ENCODE results near the gene M6PR.
"Not testable (repeated sequence)": the region's sequence is repeated elsewhere in the genome, so short reads cannot be mapped to it uniquely, and the experiment has no call there.

M6PR gene

GRCh38 chr12:8911606-8912268 is 37.7 kb downstream of the M6PR start:
- DNase-seq: no peak

- DNase-seq: no peak
These were observed 39.7 kb downstream of the M6PR start for GRCh38 chr12:8909752-8910151.

- no peak for DNase-seq
These were observed 41.9 kb downstream of the M6PR start for GRCh38 chr12:8907513-8907912.

- DNase-seq: no peak
These were observed 42.9 kb downstream of the M6PR start for GRCh38 chr12:8906266-8907180.

GRCh38 chr12:8905546-8905945 is 43.9 kb downstream of the M6PR start:
- no peak for DNase-seq

GRCh38 chr12:8904665-8905064 is 44.8 kb downstream of the M6PR start:
- no peak for DNase-seq

GRCh38 chr12:8903646-8904045 is 45.8 kb downstream of the M6PR start:
- no peak for DNase-seq

- DNase-seq: not testable (repeated sequence)
These were observed 46.7 kb downstream of the M6PR start for GRCh38 chr12:8902703-8903102.

- no peak for DNase-seq
These were observed 49.6 kb downstream of the M6PR start for GRCh38 chr12:8899830-8900229.

- DNase-seq: no peak
These were observed 52.4 kb downstream of the M6PR start for GRCh38 chr12:8897081-8897480.

- DNase-seq: no peak
These were observed 54.5 kb downstream of the M6PR start for GRCh38 chr12:8894986-8895385.

- DNase-seq: no peak
These were observed 55.1 kb downstream of the M6PR start for GRCh38 chr12:8894378-8894777.

GRCh38 chr12:8891976-8892375 is 57.5 kb downstream of the M6PR start:
- DNase-seq: no peak

Measured in T-helper 2 cell (primary cell).